ENCODE measurements around the gene RBM26.

RBM26 gene

GRCh38 chr13:79417741-79418140 is 11.7 kb upstream of the RBM26 start:
- TF ChIP-seq MAX (IDR thresholded peaks at IDR 0.05): no peak
- no peak for TF ChIP-seq FOXM1 (IDR thresholded peaks at IDR 0.05; ENCODE audit: borderline replicate concordance, low read depth)
- no peak for TF ChIP-seq NFIC (IDR thresholded peaks at IDR 0.05)
- no peak for TF ChIP-seq CEBPB (IDR thresholded peaks at IDR 0.05)
- TF ChIP-seq USF1 (IDR thresholded peaks at IDR 0.05): no peak
- no peak for TF ChIP-seq RAD21 (IDR thresholded peaks at IDR 0.05; ENCODE audit: low read depth)
- TF ChIP-seq TAF1 (IDR thresholded peaks at IDR 0.05; ENCODE audit: low read depth): no peak
- TF ChIP-seq TCF12 (IDR thresholded peaks at IDR 0.05; ENCODE audit: low read depth): no peak
- TF ChIP-seq EP300 (IDR thresholded peaks at IDR 0.05; ENCODE audit: borderline replicate concordance): no peak
- no peak for TF ChIP-seq TEAD4 (IDR thresholded peaks at IDR 0.05)

DNA sequence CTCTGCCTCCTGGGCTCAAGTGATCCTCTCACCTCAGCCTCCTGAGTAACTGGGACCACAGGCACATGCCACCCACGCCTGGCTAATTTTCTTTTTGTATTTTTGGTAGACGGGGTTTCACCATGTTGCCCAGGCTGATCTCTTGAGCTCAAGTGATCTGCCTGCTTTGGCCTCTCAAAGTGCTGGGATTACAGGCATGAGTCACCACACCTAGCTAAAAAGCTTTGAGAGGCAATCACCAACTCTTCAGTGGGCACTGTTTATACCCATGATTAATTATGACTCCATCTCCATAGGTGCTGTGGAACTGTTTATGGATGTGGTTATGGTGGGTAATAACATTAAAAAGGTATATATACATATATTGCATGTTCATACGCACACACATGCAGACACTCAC is 7.5 kb upstream of the RBM26 start:
- no peak for TF ChIP-seq TCF12 (IDR thresholded peaks at IDR 0.05; ENCODE audit: low read depth)
- no peak for TF ChIP-seq CREB1 (IDR thresholded peaks at IDR 0.05; ENCODE audit: low read depth)
- TF ChIP-seq RAD21 (IDR thresholded peaks at IDR 0.05; ENCODE audit: low read depth): no peak
- TF ChIP-seq EGR1 (IDR thresholded peaks at IDR 0.05): no peak
- no peak for TF ChIP-seq MAX (IDR thresholded peaks at IDR 0.05)
- no peak for TF ChIP-seq USF1 (IDR thresholded peaks at IDR 0.05)
- TF ChIP-seq NFIC (IDR thresholded peaks at IDR 0.05): no peak
- no peak for TF ChIP-seq EP300 (IDR thresholded peaks at IDR 0.05; ENCODE audit: borderline replicate concordance)
- no peak for TF ChIP-seq YY1 (IDR thresholded peaks at IDR 0.05; ENCODE audit: low read depth)
- TF ChIP-seq ZBTB7A (IDR thresholded peaks at IDR 0.05; ENCODE audit: low read depth): no peak

- TF ChIP-seq ZBTB7A (IDR thresholded peaks at IDR 0.05; ENCODE audit: low read depth): no peak
- TF ChIP-seq YY1 (IDR thresholded peaks at IDR 0.05; ENCODE audit: low read depth): no peak
Observed at GRCh38 chr13:79409828-79410227, 3.8 kb upstream of the RBM26 start.

DNA sequence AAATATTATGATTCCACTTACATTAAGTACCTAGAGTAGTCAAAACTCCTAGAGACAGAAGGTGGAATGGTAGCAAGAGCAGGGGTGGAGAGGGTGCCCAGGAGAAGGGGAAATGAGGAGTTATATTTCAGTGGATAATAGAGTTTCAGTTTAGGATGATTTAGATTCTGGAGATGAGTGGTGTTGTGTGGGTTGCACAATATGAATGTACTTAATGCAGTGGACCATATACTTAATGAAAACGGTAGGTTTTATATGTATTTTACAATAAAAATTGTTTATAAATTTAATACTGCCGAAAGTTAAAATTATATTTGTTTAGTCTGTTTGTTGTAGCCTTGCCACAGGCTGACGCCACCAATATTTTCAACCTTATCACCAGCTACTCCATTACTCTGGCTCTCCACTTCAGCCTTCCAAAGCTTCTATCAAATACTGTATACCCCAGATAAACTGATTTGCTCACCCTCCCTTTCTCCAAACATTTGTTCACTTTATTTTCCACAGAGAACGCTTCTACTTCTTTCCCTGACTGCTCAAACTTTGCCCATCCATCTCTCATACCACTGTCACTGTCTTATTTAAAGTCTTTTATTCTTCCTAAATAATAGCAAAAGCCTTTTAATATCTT is 1.4 kb upstream of the RBM26 start:
- TF ChIP-seq TCF12 (IDR thresholded peaks at IDR 0.05; ENCODE audit: low read depth) (no peak), YY1 (IDR thresholded peaks at IDR 0.05; ENCODE audit: low read depth) (no peak)

DNA sequence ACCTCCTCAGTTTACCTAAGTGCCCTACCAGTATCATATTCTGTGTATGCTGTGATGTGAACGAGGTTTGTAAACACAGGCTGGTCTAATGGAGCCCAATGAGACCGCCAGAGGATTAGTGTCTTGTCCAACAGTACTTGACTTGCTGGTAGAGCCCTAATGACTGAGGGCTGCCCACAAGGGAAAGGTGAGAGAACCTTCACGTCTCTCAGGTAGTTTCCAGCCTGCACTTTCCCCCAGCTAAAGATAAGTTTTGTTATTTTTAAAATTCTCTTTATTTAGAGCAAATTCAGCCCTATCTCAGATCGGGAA is 498 bp upstream of the RBM26 start:
- TF ChIP-seq, protein P1, sequence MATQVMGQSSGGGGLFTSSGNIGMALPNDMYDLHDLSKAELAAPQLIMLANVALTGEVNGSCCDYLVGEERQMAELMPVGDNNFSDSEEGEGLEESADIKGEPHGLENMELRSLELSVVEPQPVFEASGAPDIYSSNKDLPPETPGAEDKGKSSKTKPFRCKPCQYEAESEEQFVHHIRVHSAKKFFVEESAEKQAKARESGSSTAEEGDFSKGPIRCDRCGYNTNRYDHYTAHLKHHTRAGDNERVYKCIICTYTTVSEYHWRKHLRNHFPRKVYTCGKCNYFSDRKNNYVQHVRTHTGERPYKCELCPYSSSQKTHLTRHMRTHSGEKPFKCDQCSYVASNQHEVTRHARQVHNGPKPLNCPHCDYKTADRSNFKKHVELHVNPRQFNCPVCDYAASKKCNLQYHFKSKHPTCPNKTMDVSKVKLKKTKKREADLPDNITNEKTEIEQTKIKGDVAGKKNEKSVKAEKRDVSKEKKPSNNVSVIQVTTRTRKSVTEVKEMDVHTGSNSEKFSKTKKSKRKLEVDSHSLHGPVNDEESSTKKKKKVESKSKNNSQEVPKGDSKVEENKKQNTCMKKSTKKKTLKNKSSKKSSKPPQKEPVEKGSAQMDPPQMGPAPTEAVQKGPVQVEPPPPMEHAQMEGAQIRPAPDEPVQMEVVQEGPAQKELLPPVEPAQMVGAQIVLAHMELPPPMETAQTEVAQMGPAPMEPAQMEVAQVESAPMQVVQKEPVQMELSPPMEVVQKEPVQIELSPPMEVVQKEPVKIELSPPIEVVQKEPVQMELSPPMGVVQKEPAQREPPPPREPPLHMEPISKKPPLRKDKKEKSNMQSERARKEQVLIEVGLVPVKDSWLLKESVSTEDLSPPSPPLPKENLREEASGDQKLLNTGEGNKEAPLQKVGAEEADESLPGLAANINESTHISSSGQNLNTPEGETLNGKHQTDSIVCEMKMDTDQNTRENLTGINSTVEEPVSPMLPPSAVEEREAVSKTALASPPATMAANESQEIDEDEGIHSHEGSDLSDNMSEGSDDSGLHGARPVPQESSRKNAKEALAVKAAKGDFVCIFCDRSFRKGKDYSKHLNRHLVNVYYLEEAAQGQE (IDR thresholded peaks at IDR 0.05; ENCODE audit: low read depth): no peak
- TF ChIP-seq MAX (IDR thresholded peaks at IDR 0.05) (no peak), CREB1 (IDR thresholded peaks at IDR 0.05; ENCODE audit: low read depth) (no peak)

DNA sequence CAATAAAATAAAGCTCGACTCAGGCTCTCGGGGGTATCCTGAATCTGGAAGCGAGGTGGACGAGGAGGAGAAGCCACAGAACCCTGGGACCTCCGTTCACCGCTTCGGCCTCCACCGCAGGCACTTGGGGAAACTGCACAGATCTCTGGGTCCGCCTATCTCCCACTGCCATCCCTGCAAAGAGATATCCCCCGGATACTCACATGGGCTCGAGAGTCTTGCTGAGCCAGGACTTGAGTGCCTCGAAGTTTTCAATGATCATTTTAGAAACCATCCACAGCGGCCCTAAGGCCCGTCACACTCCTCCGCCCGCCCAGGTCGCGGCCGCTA is 589 bp downstream of the RBM26 start:
- no peak for TF ChIP-seq CREB1 (IDR thresholded peaks at IDR 0.05; ENCODE audit: low read depth)
- TF ChIP-seq USF1 (IDR thresholded peaks at IDR 0.05): no peak
- no peak for TF ChIP-seq YY1 (IDR thresholded peaks at IDR 0.05; ENCODE audit: low read depth)
- TF ChIP-seq EP300 (IDR thresholded peaks at IDR 0.05; ENCODE audit: borderline replicate concordance): no peak
- no peak for TF ChIP-seq FOXM1 (IDR thresholded peaks at IDR 0.05; ENCODE audit: borderline replicate concordance, low read depth)
- no peak for TF ChIP-seq TEAD4 (IDR thresholded peaks at IDR 0.05)
- no peak for TF ChIP-seq NFIC (IDR thresholded peaks at IDR 0.05)
- TF ChIP-seq RAD21 (IDR thresholded peaks at IDR 0.05; ENCODE audit: low read depth): no peak
- TF ChIP-seq TCF12 (IDR thresholded peaks at IDR 0.05; ENCODE audit: low read depth): no peak
- no peak for TF ChIP-seq CEBPB (IDR thresholded peaks at IDR 0.05)
- TF ChIP-seq EGR1 (IDR thresholded peaks at IDR 0.05): no peak
- TF ChIP-seq TAF1 (IDR thresholded peaks at IDR 0.05; ENCODE audit: low read depth): no peak
- TF ChIP-seq, protein P1 (IDR thresholded peaks at IDR 0.05; ENCODE audit: low read depth): no peak
- TF ChIP-seq MAX (IDR thresholded peaks at IDR 0.05): no peak
- no peak for TF ChIP-seq ZBTB7A (IDR thresholded peaks at IDR 0.05; ENCODE audit: low read depth)
